Endothelial cell (in vitro differentiated cells): ENCODE data around the gene SMAP2. TPM values are rescaled to one million over a fixed set of nuclear protein-coding genes. Genes with fewer than 3 reads are reported as not detected.

Experiments
- DNase-seq: peaks from one replicate; pipeline ENCODE4 v3.0.0; 2021; ENCODE audit warnings: low spot score
- H3K27ac Mint-ChIP-seq: one replicate; pipeline ENCODE4 v1.8.0; 2021; ENCODE audit warnings: mixed read lengths, inconsistent platforms; ENCODE audit not compliant: unreplicated experiment
- H3K27me3 Mint-ChIP-seq: one replicate; pipeline ENCODE4 v1.8.0; 2021; ENCODE audit warnings: mild to moderate bottlenecking, moderate library complexity, mixed read lengths, inconsistent platforms; ENCODE audit not compliant: unreplicated experiment
- H3K36me3 Mint-ChIP-seq: one replicate; pipeline ENCODE4 v1.8.0; 2021; ENCODE audit warnings: mild to moderate bottlenecking, low read depth, mixed read lengths, inconsistent platforms; ENCODE audit not compliant: unreplicated experiment
- H3K4me1 Mint-ChIP-seq: one replicate; pipeline ENCODE4 v1.8.0; 2021; ENCODE audit warnings: mild to moderate bottlenecking, mixed read lengths, inconsistent platforms; ENCODE audit not compliant: unreplicated experiment
- H3K4me3 Mint-ChIP-seq: one replicate; pipeline ENCODE4 v1.8.0; 2021; ENCODE audit warnings: mild to moderate bottlenecking, mixed read lengths, inconsistent platforms; ENCODE audit not compliant: unreplicated experiment
- H3K9me3 Mint-ChIP-seq: one replicate; pipeline ENCODE4 v1.8.0; 2021; ENCODE audit warnings: mixed read lengths, inconsistent platforms; ENCODE audit not compliant: unreplicated experiment
- CTCF ChIP-seq: fragments of 200-600 bp; sonication (generic); IDR thresholded peaks from one replicate; pipeline ENCODE4 v1.5.0; 2021; ENCODE audit warnings: antibody characterized with exemption; ENCODE audit not compliant: unreplicated experiment
- total RNA-seq: library from RNA; stranded (reverse); fragmentation: NEBNext Ultra II Directional; extraction: Animal tissue kit (Norgen Biotek cat#: 25700); gene quantifications from one replicate; pipeline ENCODE4 v1.2.1, GENCODE V29; 2021; ENCODE audit not compliant: unreplicated experiment

The SMAP2 gene
- total RNA-seq, 1 donor from 2014 or later: 12.1 TPM

DNA sequence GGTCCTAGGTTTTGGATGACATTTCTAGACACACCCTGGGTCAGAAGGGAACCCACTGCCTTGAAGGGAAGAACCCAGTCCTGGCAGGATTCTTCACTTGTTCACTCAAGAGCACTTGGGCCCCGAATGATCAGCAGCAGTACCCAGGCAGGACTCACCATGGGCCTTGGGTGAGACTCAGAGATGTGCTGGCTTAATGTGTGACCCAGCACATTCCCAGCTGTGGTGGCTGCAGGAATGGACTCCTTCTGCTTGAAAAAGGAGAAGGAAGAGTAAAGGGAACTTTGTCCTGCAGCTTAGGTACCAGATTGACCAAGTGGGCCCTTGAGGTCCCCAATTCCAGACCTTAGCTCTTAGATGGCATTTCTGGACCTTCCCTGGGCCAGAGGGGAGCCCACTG, 12.3 kb upstream of the SMAP2 start:
- no peaks in the 10 kb centered on the region for H3K36me3 Mint-ChIP-seq

GRCh38 chr1:40361637-40362036, 11.9 kb upstream of the SMAP2 start:
- no peaks in the 10 kb centered on the region for H3K36me3 Mint-ChIP-seq
- H3K4me1 Mint-ChIP-seq: no peaks in the 10 kb centered on the region

More for the DNA sequence above, 12.3 kb upstream of the SMAP2 start:
- no peak overlapping the region for H3K27ac Mint-ChIP-seq
- H3K9me3 Mint-ChIP-seq: no peaks in the 10 kb centered on the region
- no peaks in the 10 kb centered on the region for H3K4me1 Mint-ChIP-seq
- DNase-seq: no peak
- H3K4me3 Mint-ChIP-seq: no peak overlapping the region
- peaks cover 3% of the 10 kb centered on the region for H3K27me3 Mint-ChIP-seq
- no peak for TF ChIP-seq CTCF

GRCh38 chr1:40362199-40362598, 11.3 kb upstream of the SMAP2 start:
- H3K27ac Mint-ChIP-seq: no peak overlapping the region
- no peak overlapping the region for H3K4me3 Mint-ChIP-seq
- no peaks in the 10 kb centered on the region for H3K4me1 Mint-ChIP-seq
- no peak for DNase-seq
- H3K36me3 Mint-ChIP-seq: no peaks in the 10 kb centered on the region
- no peak for TF ChIP-seq CTCF
- H3K27me3 Mint-ChIP-seq: no peaks in the 10 kb centered on the region
- no peaks in the 10 kb centered on the region for H3K9me3 Mint-ChIP-seq

More at GRCh38 chr1:40361637-40362036, 11.9 kb upstream of the SMAP2 start:
- DNase-seq: no peak
- no peak for TF ChIP-seq CTCF
- H3K27me3 Mint-ChIP-seq: peaks cover 3% of the 10 kb centered on the region
- H3K9me3 Mint-ChIP-seq: no peaks in the 10 kb centered on the region
- H3K27ac Mint-ChIP-seq: no peak overlapping the region
- no peak overlapping the region for H3K4me3 Mint-ChIP-seq

DNA sequence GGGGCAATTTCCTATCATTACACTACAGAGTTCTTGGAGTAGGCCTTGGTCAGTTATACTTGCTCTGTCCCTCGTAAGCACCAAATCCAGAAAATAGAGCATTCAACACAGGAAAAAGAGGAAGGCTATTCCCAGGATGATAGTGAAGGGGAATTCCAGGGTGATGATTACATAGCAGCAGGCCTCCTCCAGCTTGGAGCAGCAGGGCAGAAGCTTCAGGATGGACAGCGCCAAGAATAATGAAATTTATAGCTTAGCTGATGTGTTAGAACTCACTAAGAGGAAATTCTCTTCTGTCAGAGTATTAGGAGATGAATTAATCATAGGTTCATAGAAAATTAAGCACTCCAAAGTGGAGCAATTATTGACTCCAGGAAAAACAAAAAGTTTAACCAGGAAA, 10.8 kb upstream of the SMAP2 start:
- no peak for DNase-seq
- Mint-ChIP-seq H3K27ac (no peak overlapping the region), H3K27me3 (no peaks in the 10 kb centered on the region), H3K4me3 (no peak overlapping the region), H3K36me3 (no peaks in the 10 kb centered on the region), H3K4me1 (no peaks in the 10 kb centered on the region), H3K9me3 (no peaks in the 10 kb centered on the region)
- TF ChIP-seq CTCF: no peak

DNA sequence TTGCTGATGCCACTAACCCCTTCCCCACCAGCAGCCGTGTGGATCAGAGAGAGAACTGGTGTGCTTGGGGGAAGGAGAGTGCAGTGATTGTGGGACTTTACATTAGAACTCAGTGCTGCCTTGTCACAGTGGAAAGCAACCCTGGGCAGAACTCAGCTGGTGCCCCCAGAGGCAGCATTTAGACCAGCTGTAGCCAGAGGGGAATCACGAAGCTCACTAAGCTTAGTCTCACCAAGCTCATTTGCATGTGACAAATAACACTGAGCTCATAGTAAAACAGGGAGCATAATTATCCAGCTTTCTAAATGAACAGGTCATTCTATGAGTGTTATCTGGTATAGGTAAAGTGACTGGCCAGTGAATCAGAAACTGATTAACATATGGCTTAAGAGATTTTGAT, 9.8 kb upstream of the SMAP2 start:
- no peak for TF ChIP-seq CTCF
- Mint-ChIP-seq H3K36me3 (no peaks in the 10 kb centered on the region), H3K9me3 (no peaks in the 10 kb centered on the region), H3K4me1 (no peaks in the 10 kb centered on the region), H3K27ac (no peak overlapping the region), H3K27me3 (no peaks in the 10 kb centered on the region), H3K4me3 (no peak overlapping the region)
- no peak for DNase-seq
